IPS-18c (cell line): ENCODE results near the gene KCNS1.

ENCODE experiments used
- H3K4me3 ChIP-seq: 2 replicates; pipeline ENCODE4 v1.7.0; 2013; ENCODE audit warnings: low read depth, mild to moderate bottlenecking, low read length, moderate library complexity; ENCODE audit not compliant: insufficient read depth
- H3K9me3 ChIP-seq: one replicate; pipeline ENCODE4 v1.6.1; 2013; ENCODE audit warnings: mild to moderate bottlenecking, low read length, moderate library complexity; ENCODE audit not compliant: control insufficient read depth, insufficient read depth

Gene KCNS1

GRCh38 chr20:45042978-45043377, 57.9 kb downstream of the KCNS1 start:
- H3K4me3 ChIP-seq = no peak overlapping the region
- no peaks in the 10 kb centered on the region for H3K9me3 ChIP-seq
